ENCODE results near the gene AKT1.
"Not testable (repeated sequence)": the region's sequence is repeated elsewhere in the genome, so short reads cannot be mapped to it uniquely, and the experiment has no call there.

Gene AKT1

GRCh38 chr14:104794993-104795780 is at the start of gene AKT1:
Gene AKT1 (minus strand): TSS chr14:104795748. CDS start chr14:104792643, 3,105 bp downstream.
- no peak for DNase-seq (ENCODE audit: low spot score)

- DNase-seq (ENCODE audit: low spot score): no peak
Observed at GRCh38 chr14:104845033-104845666, 49.6 kb upstream of the AKT1 start.

GRCh38 chr14:104844306-104845032 is 48.9 kb upstream of the AKT1 start:
- no peak for DNase-seq (ENCODE audit: low spot score)

GRCh38 chr14:104843442-104844305 is 48.1 kb upstream of the AKT1 start:
- DNase-seq (ENCODE audit: low spot score): no peak

GRCh38 chr14:104843006-104843405 is 47.5 kb upstream of the AKT1 start:
- DNase-seq (ENCODE audit: low spot score): no peak

GRCh38 chr14:104841730-104842129 is 46.2 kb upstream of the AKT1 start:
- no peak for DNase-seq (ENCODE audit: low spot score)

GRCh38 chr14:104836171-104836935 is 40.8 kb upstream of the AKT1 start:
- DNase-seq (ENCODE audit: low spot score): not testable (repeated sequence)

- DNase-seq (ENCODE audit: low spot score): no peak
Observed at GRCh38 chr14:104830781-104831180, 35.2 kb upstream of the AKT1 start.

GRCh38 chr14:104827177-104828055 is 31.9 kb upstream of the AKT1 start:
- no peak for DNase-seq (ENCODE audit: low spot score)

- no peak for DNase-seq (ENCODE audit: low spot score)
Observed at GRCh38 chr14:104826861-104827176, 31.3 kb upstream of the AKT1 start.

- DNase-seq (ENCODE audit: low spot score): peak; percentile 86
Observed at GRCh38 chr14:104826189-104826860, 30.8 kb upstream of the AKT1 start.

GRCh38 chr14:104824353-104824997 is 28.9 kb upstream of the AKT1 start:
- no peak for DNase-seq (ENCODE audit: low spot score)

GRCh38 chr14:104822821-104823615 is 27.5 kb upstream of the AKT1 start:
- no peak for DNase-seq (ENCODE audit: low spot score)

- no peak for DNase-seq (ENCODE audit: low spot score)
Observed at GRCh38 chr14:104821971-104822608, 26.5 kb upstream of the AKT1 start.

- no peak for DNase-seq (ENCODE audit: low spot score)
Observed at GRCh38 chr14:104821229-104821945, 25.8 kb upstream of the AKT1 start.

GRCh38 chr14:104820669-104821228 is 25.2 kb upstream of the AKT1 start:
- DNase-seq (ENCODE audit: low spot score): peak; percentile 59

GRCh38 chr14:104819361-104819781 is 23.8 kb upstream of the AKT1 start:
- DNase-seq (ENCODE audit: low spot score): no peak
